ENCODE data around the gene NFKB1.
A peak's percentile ranks its signal among the peaks of the same experiment; 100 is the strongest.

DNA sequence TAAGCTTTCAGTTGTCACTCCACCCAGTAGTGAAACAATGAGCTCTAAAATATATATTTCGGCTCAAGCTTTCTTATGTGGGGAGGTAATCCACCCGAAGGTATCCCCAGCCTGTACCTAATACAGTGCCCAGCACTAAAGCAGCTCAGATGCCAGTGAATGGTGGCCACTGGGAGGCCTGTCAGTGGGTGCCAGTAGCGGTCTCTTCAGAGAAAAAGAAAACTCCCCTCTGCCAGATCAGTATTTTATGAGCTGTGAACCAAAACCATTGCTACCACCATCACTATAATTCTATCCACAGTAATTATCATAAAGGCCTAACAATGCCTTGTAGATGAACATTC lies 835 bp upstream of the NFKB1 start:
- TF ChIP-seq, protein P1, sequence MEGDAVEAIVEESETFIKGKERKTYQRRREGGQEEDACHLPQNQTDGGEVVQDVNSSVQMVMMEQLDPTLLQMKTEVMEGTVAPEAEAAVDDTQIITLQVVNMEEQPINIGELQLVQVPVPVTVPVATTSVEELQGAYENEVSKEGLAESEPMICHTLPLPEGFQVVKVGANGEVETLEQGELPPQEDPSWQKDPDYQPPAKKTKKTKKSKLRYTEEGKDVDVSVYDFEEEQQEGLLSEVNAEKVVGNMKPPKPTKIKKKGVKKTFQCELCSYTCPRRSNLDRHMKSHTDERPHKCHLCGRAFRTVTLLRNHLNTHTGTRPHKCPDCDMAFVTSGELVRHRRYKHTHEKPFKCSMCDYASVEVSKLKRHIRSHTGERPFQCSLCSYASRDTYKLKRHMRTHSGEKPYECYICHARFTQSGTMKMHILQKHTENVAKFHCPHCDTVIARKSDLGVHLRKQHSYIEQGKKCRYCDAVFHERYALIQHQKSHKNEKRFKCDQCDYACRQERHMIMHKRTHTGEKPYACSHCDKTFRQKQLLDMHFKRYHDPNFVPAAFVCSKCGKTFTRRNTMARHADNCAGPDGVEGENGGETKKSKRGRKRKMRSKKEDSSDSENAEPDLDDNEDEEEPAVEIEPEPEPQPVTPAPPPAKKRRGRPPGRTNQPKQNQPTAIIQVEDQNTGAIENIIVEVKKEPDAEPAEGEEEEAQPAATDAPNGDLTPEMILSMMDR (IDR thresholded peaks at IDR 0.05): peak in 1 of 4 experiments; percentile 6
- no peak for TF ChIP-seq POLR2A (IDR thresholded peaks at IDR 0.05)

Data from uterus (tissue), 2 donors.